Smooth muscle cell of the brain vasculature (primary cell): Measurements from ENCODE around the gene B4GALNT1.

ENCODE experiments used
- DNase-seq: peaks from one replicate; pipeline ENCODE4 v3.0.0-alpha.2; 2012; ENCODE audit warnings: low read depth, low spot score

Gene B4GALNT1

GRCh38 chr12:57585156-57585555, 47.8 kb downstream of the B4GALNT1 start:
- no peak for DNase-seq

DNA sequence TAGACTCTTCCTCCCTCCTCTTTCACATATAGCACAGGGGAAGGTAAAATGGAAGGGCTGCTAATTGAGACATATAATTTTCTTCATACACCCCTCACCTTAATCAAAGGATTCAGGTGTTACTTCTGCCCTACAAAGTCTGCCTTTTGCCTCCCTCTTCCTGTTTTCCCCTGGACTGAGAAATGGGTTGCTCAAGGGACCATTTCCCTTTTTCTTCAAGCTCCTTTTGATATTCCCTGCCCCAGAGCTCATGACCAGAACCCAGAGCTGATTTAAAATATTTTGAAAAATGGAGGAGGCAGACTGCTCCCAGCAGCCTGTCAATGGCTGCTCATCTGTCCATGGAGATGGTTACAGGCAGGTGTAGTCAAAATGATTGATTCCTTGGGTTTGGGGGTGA, 48.3 kb downstream of the B4GALNT1 start:
- no peak for DNase-seq

- DNase-seq = no peak
Measured at GRCh38 chr12:57584050-57584449, 49.0 kb downstream of the B4GALNT1 start.

- DNase-seq = peak; percentile 45
Measured at GRCh38 chr12:57583008-57583831, 49.8 kb downstream of the B4GALNT1 start.

DNA sequence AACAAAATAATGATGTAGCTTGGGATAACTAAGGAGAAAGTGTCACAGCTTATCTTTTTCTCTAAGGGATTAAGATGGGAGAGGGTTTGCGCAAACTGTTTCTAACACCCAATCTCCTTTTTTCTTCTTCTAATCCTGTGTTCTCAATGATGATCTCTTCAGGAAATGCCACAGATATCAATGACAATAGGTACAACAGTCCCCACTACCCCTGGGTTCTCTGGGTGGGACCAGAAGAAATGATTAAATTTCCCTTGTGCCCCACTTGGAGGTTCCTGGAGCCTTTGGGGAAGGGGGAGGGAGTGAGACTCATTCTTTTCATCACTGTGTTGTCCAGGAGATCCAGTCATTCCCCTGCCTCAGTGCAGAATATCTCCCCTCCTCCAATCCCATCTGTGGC, 50.6 kb downstream of the B4GALNT1 start:
- no peak for DNase-seq

DNA sequence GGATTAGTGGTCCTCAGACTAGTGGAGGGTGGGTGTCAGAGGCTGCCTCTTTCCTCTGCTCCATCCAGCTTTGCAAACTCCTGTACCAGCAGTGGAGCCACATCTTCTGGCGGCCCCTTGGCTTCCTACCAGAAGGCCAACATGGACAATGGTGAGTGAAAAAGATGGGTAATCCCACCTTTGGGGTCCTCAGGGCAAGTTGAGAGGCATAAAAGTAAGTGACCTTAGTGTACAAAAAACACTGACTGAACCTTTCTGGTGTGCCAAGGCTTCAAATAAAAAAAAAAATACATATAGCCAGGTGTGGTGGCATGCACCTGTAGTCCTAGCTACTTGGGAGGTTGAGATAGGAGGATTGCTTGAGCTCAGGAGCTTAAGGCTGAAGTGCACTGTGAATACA, 51.2 kb downstream of the B4GALNT1 start:
- no peak for DNase-seq

DNA sequence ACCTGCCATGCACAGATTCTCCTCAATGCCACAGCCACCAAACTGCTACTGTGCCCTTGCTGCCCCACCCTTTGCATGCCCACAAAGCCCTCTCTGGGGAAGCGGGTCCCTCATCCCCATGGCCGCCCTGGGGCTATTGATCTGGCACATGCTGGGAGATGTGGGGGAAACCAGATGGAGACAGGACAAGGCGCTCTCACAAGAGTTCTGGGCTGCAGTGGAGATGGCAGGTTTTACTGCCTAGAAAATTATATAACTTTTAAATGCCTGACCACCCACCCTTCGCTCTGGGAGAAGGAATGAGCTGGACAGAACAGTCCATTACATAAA, 52.6 kb downstream of the B4GALNT1 start:
- DNase-seq = no peak

GRCh38 chr12:57579677-57580465, 53.1 kb downstream of the B4GALNT1 start:
- no peak for DNase-seq

- DNase-seq = no peak
Measured at GRCh38 chr12:57579011-57579410, 54.0 kb downstream of the B4GALNT1 start.

GRCh38 chr12:57577981-57578758, 54.8 kb downstream of the B4GALNT1 start:
- no peak for DNase-seq

DNA sequence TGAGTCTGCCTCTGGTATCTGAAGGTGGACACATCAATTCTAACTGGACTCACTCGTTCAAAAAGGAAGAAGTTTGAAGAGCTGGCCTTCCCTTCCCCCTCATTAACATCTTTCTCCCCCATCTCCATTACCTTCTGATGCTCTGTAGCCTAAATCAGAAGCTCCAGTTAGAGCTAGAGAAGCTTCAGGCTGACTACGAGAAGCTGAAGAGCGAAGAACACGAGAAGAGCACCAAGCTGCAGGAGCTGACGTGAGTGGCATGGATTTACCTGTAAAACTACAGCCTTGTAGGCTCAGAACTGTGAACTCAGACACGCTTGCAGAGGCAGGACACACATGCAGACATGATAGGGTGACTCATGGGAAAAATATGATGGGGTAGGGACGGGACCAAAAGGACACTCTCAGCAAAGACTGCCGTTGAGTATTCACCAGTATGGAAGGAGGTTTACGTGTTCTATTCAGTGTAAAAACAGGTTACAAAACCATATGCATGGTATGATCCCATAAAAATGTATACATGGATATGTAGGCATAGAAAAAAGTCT, 56.3 kb downstream of the B4GALNT1 start:
- no peak for DNase-seq
